ENCODE results near the gene TULP1. TPM values are rescaled to one million over a fixed set of nuclear protein-coding genes. Genes with fewer than 3 reads are reported as not detected.

Gene TULP1
- total and polyA plus RNA-seq, 11 donors = 0.15 TPM; not detected in 10

GRCh38 chr6:35461270-35461669 is 51.4 kb downstream of the TULP1 start:
- intact Hi-C loops (cut with DNase I) = no loop called here
- no peak for ATAC-seq
- Histone ChIP-seq H3K9me3 (no peaks in the 10 kb centered on the region), H3K36me3 (peaks cover 0 to 33% (median 18%) of the 10 kb centered on the region in 9 donors), H3K27ac (no peak overlapping the region), H3K4me1 (no peaks in the 10 kb centered on the region), H3K4me3 (no peak overlapping the region), H3K27me3 (no peaks in the 10 kb centered on the region)
- no peak for TF ChIP-seq POLR2A (IDR thresholded peaks at IDR 0.05)
- TF ChIP-seq, protein P1, sequence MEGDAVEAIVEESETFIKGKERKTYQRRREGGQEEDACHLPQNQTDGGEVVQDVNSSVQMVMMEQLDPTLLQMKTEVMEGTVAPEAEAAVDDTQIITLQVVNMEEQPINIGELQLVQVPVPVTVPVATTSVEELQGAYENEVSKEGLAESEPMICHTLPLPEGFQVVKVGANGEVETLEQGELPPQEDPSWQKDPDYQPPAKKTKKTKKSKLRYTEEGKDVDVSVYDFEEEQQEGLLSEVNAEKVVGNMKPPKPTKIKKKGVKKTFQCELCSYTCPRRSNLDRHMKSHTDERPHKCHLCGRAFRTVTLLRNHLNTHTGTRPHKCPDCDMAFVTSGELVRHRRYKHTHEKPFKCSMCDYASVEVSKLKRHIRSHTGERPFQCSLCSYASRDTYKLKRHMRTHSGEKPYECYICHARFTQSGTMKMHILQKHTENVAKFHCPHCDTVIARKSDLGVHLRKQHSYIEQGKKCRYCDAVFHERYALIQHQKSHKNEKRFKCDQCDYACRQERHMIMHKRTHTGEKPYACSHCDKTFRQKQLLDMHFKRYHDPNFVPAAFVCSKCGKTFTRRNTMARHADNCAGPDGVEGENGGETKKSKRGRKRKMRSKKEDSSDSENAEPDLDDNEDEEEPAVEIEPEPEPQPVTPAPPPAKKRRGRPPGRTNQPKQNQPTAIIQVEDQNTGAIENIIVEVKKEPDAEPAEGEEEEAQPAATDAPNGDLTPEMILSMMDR (IDR thresholded peaks at IDR 0.05) = no peak
- WGBS, 4 donors = 80 to 98% (median 90%) methylated on average over 3 of the region's 3 CpGs
- no peak for DNase-seq

GRCh38 chr6:35457907-35458306 is 54.8 kb downstream of the TULP1 start:
- 77 to 83% (median 79%) methylated on average over 4 of the region's 4 CpGs for WGBS, 4 donors
- DNase-seq = no peak
- Histone ChIP-seq H3K4me1 (peaks cover 0 to 25% (median 16%) of the 10 kb centered on the region in 12 donors), H3K27ac (no peak overlapping the region), H3K9me3 (no peaks in the 10 kb centered on the region), H3K4me3 (no peak overlapping the region), H3K27me3 (no peaks in the 10 kb centered on the region), H3K36me3 (peaks cover 0 to 32% (median 16%) of the 10 kb centered on the region in 9 donors)
- no peak for ATAC-seq
- intact Hi-C loops (cut with DNase I) = no loop called here
- TF ChIP-seq POLR2A (IDR thresholded peaks at IDR 0.05) = no peak
- TF ChIP-seq, protein P1 (IDR thresholded peaks at IDR 0.05) = no peak

DNA sequence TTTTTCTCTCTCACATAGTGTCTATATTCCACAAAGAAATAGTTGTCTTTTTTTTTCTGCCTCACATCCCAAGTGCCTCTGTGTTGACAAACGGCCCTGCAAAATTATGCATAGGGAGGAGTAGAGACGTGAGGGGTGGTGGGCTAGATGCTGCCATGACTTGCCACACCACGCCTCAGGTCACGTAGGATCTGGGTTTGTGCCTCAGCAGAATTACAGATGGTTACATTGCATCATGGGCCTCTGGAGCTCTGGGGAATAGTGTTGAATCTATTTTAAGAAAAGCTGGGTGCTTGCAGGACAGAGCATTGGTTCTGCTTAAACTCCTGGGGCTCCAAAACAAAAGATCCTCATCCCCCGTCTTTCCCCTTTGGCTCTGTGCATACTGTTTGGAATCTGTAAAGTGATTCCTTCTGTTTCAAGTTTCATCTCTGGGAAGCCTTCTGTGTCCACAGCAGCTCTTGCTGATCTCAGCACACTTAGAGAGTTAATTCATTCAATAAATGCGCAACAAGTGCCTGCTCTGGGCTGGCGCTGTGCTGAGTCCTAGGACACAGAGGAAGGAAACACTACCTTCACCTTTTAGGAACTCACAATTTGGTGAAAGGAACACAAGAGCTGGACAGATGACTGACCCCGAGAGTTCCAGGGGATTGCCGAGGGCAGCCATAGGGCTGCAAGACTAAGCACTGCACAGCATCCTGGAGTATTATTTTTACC is 58.1 kb downstream of the TULP1 start:
- Histone ChIP-seq H3K4me3 (no peak overlapping the region), H3K27me3 (no peaks in the 10 kb centered on the region), H3K4me1 (peaks cover 2 to 36% (median 25%) of the 10 kb centered on the region in 12 donors), H3K27ac (peak overlapping the region in 2 of 12 donors; percentile 4 to 14), H3K9me3 (no peaks in the 10 kb centered on the region), H3K36me3 (peaks cover 0 to 22% (median 9%) of the 10 kb centered on the region in 9 donors)
- WGBS, 4 donors = 61 to 77% (median 68%) methylated on average over 9 of the region's 9 CpGs
- intact Hi-C loops (cut with DNase I) = loop anchor here in 2 of 10 donors (5.0 kb wide), 1 partner anchor 157 kb away; the partner anchor contains the start of gene DEF6 (in 2 of the 2)
- TF ChIP-seq, protein P1 (IDR thresholded peaks at IDR 0.05) = no peak
- TF ChIP-seq POLR2A (IDR thresholded peaks at IDR 0.05) = no peak
- ATAC-seq (no peak), DNase-seq (no peak)

- TF ChIP-seq, protein P1 (IDR thresholded peaks at IDR 0.05) = no peak
- no peak for TF ChIP-seq POLR2A (IDR thresholded peaks at IDR 0.05)
- DNase-seq = no peak
- no peak for ATAC-seq
- H3K4me1 ChIP-seq = peaks cover 2 to 38% (median 25%) of the 10 kb centered on the region in 12 donors
- peak overlapping the region in 4 of 12 donors; percentile 77 to 84 (median 82) for H3K27ac ChIP-seq
- H3K36me3 ChIP-seq = peaks cover 0 to 12% (median 2%) of the 10 kb centered on the region in 9 donors
- no peaks in the 10 kb centered on the region for H3K9me3 ChIP-seq
- intact Hi-C loops (cut with DNase I) = loop anchor here in 2 of 10 donors (5.0 kb wide), 1 partner anchor 156 kb away; the partner anchor contains the start of gene DEF6 (in 2 of the 2)
- H3K4me3 ChIP-seq = peak overlapping the region in 9 of 12 donors; percentile 62 to 88 (median 69)
- no peaks in the 10 kb centered on the region for H3K27me3 ChIP-seq
- 11 to 22% (median 14%) methylated on average over 3 of the region's 3 CpGs for WGBS, 4 donors
Measured at GRCh38 chr6:35453236-35453635, 59.5 kb downstream of the TULP1 start.
